DND-41 (cell line): ENCODE measurements around the gene MAS1L.

Experiments
- CTCF ChIP-seq: IDR thresholded peaks from 2 replicates; pipeline ENCODE4 v1.5.1; 2012; ENCODE audit warnings: borderline replicate concordance, low read length, moderate library complexity, mild to moderate bottlenecking; ENCODE audit not compliant: poor library complexity, severe bottlenecking; ENCODE audit errors: extremely low read depth
- EZH2 ChIP-seq: IDR thresholded peaks from 3 replicates; pipeline ENCODE4 v1.6.1; 2012; ENCODE audit warnings: borderline replicate concordance, low read depth, mild to moderate bottlenecking, moderate library complexity, low read length, inconsistent platforms; ENCODE audit not compliant: severe bottlenecking

- no peak for TF ChIP-seq CTCF
- TF ChIP-seq EZH2, result no peak
Observed at GRCh38 chr6:29462022-29462421, 25.7 kb downstream of the MAS1L start.
